Neural cell (in vitro differentiated cells): Measurements from ENCODE around the gene MAP7D1.

Experiments used
- EP300 ChIP-seq: fragments of 450-650 bp; conservative IDR thresholded peaks from 2 replicates; pipeline ENCODE4 v1.6.1; 2014; ENCODE audit warnings: antibody characterized with exemption, mild to moderate bottlenecking, moderate library complexity; ENCODE audit not compliant: poor library complexity, severe bottlenecking
- TF ChIP-seq, protein P1 (sequence below): fragments of 450-650 bp; IDR thresholded peaks from 2 replicates; pipeline ENCODE4 v1.5.1; 2014; ENCODE audit warnings: antibody characterized with exemption, mild to moderate bottlenecking, moderate library complexity; ENCODE audit not compliant: poor library complexity, severe bottlenecking
- TF ChIP-seq, protein P2 (sequence below): IDR thresholded peaks from 2 replicates; pipeline ENCODE4 v1.6.1; 2012; ENCODE audit warnings: borderline replicate concordance

DNA sequence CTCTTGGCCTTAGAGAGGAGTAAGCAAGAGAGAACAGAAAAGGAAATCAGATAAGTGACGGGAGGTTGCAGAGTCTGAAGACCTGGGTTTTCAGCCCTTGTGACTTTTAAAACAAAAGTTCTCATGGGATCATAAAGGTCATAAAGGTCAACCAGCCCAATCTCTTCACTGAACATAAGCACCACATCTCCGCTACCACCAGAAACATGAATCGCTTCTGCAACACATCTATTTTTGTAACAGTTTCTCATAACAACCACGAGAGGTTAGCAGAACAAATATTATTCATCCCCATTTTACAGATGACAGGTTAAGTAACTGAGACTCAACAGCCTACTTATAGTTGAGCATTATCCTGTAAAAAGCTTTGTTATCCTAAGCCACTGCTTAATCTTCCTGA, 12.5 kb upstream of the MAP7D1 start:
- TF ChIP-seq, protein P1, sequence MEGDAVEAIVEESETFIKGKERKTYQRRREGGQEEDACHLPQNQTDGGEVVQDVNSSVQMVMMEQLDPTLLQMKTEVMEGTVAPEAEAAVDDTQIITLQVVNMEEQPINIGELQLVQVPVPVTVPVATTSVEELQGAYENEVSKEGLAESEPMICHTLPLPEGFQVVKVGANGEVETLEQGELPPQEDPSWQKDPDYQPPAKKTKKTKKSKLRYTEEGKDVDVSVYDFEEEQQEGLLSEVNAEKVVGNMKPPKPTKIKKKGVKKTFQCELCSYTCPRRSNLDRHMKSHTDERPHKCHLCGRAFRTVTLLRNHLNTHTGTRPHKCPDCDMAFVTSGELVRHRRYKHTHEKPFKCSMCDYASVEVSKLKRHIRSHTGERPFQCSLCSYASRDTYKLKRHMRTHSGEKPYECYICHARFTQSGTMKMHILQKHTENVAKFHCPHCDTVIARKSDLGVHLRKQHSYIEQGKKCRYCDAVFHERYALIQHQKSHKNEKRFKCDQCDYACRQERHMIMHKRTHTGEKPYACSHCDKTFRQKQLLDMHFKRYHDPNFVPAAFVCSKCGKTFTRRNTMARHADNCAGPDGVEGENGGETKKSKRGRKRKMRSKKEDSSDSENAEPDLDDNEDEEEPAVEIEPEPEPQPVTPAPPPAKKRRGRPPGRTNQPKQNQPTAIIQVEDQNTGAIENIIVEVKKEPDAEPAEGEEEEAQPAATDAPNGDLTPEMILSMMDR, result no peak
- TF ChIP-seq, protein P2, sequence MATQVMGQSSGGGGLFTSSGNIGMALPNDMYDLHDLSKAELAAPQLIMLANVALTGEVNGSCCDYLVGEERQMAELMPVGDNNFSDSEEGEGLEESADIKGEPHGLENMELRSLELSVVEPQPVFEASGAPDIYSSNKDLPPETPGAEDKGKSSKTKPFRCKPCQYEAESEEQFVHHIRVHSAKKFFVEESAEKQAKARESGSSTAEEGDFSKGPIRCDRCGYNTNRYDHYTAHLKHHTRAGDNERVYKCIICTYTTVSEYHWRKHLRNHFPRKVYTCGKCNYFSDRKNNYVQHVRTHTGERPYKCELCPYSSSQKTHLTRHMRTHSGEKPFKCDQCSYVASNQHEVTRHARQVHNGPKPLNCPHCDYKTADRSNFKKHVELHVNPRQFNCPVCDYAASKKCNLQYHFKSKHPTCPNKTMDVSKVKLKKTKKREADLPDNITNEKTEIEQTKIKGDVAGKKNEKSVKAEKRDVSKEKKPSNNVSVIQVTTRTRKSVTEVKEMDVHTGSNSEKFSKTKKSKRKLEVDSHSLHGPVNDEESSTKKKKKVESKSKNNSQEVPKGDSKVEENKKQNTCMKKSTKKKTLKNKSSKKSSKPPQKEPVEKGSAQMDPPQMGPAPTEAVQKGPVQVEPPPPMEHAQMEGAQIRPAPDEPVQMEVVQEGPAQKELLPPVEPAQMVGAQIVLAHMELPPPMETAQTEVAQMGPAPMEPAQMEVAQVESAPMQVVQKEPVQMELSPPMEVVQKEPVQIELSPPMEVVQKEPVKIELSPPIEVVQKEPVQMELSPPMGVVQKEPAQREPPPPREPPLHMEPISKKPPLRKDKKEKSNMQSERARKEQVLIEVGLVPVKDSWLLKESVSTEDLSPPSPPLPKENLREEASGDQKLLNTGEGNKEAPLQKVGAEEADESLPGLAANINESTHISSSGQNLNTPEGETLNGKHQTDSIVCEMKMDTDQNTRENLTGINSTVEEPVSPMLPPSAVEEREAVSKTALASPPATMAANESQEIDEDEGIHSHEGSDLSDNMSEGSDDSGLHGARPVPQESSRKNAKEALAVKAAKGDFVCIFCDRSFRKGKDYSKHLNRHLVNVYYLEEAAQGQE, result no peak
- TF ChIP-seq EP300, result no peak
